ENCODE measurements around the gene BYSL.

Gene BYSL

DNA sequence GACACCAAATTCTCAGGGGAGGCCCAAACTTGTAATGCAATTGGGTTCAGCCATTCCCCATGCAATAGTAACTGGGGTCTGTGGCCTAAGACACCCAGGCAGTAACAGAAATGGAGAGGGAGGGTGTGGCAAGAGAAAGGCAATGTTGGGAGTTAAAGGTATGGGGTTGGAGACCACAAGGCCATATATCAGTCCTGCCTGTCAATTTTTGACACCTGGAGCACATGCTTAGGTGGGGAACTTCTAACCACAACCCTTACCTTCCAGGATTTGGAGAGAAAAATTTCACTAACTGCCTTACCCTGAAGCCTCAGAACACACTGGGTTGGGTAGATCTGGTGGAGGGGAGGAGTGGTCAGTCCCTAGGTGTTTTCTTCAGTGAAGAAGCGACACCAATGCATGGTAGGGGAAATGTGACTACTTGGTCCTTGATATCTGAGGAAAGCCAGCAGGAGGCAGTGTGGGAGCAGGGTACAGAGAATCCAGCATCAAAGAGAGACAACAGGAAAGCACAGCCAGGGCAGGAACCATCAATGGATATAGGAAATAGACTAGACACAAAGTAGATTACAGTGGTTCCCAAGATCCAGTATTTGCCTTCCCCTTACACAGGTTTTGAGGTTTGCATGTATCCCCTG is 19.3 kb upstream of the BYSL start:
- DNase-seq (ENCODE audit: insufficient read length, low spot score): peak; percentile 29

DNA sequence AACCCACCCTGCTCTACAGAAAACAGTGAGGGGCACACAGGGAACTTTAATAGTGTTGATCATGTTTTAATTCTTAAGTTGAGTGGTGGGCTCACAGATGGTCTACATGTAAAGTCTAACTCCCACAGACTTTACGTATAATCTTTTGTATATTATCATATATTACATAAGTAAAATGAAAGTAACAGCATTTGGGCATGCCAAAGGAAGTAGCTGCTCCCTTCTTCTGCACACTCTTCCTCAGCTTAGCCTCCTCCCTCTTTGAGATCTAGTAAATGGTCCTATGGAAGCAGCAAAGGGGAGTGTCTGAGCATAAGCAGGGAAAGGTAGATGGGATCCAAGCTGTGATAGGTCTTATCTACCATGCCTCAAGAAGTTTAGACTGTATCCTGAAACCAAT is 11.6 kb upstream of the BYSL start:
- DNase-seq (ENCODE audit: insufficient read length, low spot score) (no peak), FAIRE-seq (no peak)
- no peak for TF ChIP-seq POLR2A (IDR thresholded peaks at IDR 0.05; ENCODE audit: low read depth, low read length)
- TF ChIP-seq TAF1 (IDR thresholded peaks at IDR 0.05; ENCODE audit: low read depth, low read length): no peak
- TF ChIP-seq POLR2AphosphoS5 (IDR thresholded peaks at IDR 0.05; ENCODE audit: low read depth, low read length): no peak
- TF ChIP-seq POU2F2 (IDR thresholded peaks at IDR 0.05; ENCODE audit: low read depth, low read length): no peak
- TF ChIP-seq PAX5 (IDR thresholded peaks at IDR 0.05; ENCODE audit: insufficient read depth, low read length, severe bottlenecking): no peak
- no peak for TF ChIP-seq SPI1 (IDR thresholded peaks at IDR 0.05; ENCODE audit: low read depth, low read length)

More for the DNA sequence above, 19.3 kb upstream of the BYSL start:
- FAIRE-seq: peak; percentile 43
- no peak for TF ChIP-seq POLR2A (IDR thresholded peaks at IDR 0.05; ENCODE audit: low read depth, low read length)
- TF ChIP-seq SPI1 (IDR thresholded peaks at IDR 0.05; ENCODE audit: low read depth, low read length): no peak
- TF ChIP-seq TAF1 (IDR thresholded peaks at IDR 0.05; ENCODE audit: low read depth, low read length): no peak
- no peak for TF ChIP-seq PAX5 (IDR thresholded peaks at IDR 0.05; ENCODE audit: insufficient read depth, low read length, severe bottlenecking)
- no peak for TF ChIP-seq POLR2AphosphoS5 (IDR thresholded peaks at IDR 0.05; ENCODE audit: low read depth, low read length)
- no peak for TF ChIP-seq POU2F2 (IDR thresholded peaks at IDR 0.05; ENCODE audit: low read depth, low read length)

DNA sequence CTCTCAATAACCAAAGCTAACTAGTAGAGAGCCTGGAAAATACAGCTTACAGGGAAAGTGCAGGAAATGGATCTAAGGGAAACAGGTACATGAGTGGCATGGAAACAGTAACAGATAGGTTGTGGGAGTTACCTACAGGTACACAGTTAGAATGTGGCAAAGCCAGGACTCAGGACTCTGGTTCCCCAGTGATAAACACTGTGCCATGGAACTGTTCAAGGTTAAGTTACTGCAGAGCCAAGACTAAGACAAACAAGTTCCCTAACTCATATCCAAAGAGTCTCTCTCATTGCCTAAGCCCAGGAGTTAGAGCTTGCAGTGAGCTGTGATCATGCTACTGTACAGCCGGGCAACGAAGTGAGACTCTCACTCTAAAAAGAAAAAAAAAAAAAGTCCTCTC is 7.0 kb upstream of the BYSL start:
- TF ChIP-seq POLR2AphosphoS5 (IDR thresholded peaks at IDR 0.05; ENCODE audit: low read depth, low read length): no peak
- FAIRE-seq (no peak), DNase-seq (ENCODE audit: insufficient read length, low spot score) (no peak)

DNA sequence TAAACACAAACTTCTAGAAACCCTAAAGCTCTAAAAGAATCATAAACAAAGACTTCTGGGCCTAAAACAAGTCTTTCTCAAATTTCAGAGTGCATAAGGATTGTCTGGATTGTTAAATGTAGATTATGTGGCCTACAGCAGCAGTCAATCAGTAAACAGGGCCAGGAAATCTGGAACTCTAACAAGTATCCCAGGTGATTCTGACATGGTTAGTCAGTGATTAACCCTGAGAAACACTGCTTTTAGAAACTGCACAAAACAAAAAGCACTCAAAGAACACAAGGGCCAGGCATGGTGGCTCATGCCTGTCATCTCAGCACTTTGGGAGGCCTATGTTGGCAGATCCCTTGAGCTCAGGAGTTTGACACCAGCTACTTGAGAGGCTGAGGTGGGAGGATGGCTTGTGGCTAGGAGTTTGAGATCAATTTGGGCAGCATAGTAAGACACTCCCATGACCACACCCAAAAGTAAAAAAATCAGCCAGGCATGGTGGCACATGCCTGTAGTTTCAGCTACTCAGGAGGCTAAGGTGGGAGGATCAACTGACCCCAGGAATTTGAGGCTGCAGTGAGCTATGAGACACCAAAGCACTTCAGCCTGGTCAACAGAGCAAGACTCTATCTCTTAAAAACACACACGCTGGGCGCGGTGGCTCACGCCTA is 6.3 kb upstream of the BYSL start:
- TF ChIP-seq SPI1 (IDR thresholded peaks at IDR 0.05; ENCODE audit: low read depth, low read length): no peak
- TF ChIP-seq POLR2A (IDR thresholded peaks at IDR 0.05; ENCODE audit: low read depth, low read length): no peak
- no peak for TF ChIP-seq TAF1 (IDR thresholded peaks at IDR 0.05; ENCODE audit: low read depth, low read length)
- no peak for TF ChIP-seq PAX5 (IDR thresholded peaks at IDR 0.05; ENCODE audit: insufficient read depth, low read length, severe bottlenecking)
- TF ChIP-seq POU2F2 (IDR thresholded peaks at IDR 0.05; ENCODE audit: low read depth, low read length): no peak
- no peak for TF ChIP-seq POLR2AphosphoS5 (IDR thresholded peaks at IDR 0.05; ENCODE audit: low read depth, low read length)
- no peak for FAIRE-seq
- no peak for DNase-seq (ENCODE audit: insufficient read length, low spot score)

DNA sequence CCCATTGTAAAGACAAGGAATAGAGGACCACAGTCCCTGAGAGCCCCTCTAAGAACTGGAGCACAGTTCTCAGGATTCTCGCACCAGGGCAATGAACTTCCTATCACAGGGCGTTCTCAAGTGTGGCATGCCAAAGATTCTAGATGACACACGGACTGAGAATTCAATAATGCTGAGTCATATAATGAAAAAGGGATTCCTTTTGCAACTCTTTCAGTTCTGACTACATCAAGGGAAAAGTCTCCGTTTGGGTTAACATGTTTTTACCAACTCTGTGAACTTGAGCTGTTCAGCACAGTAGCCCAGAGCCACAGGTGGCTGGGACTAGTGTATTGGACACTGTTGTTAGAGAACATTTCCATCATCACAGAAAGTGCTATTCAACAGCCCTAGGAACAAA is 3.8 kb upstream of the BYSL start:
- no peak for FAIRE-seq
- TF ChIP-seq POLR2A (IDR thresholded peaks at IDR 0.05; ENCODE audit: low read depth, low read length): no peak
- TF ChIP-seq POU2F2 (IDR thresholded peaks at IDR 0.05; ENCODE audit: low read depth, low read length): no peak
- TF ChIP-seq PAX5 (IDR thresholded peaks at IDR 0.05; ENCODE audit: insufficient read depth, low read length, severe bottlenecking): no peak
- TF ChIP-seq TAF1 (IDR thresholded peaks at IDR 0.05; ENCODE audit: low read depth, low read length): no peak
- no peak for TF ChIP-seq POLR2AphosphoS5 (IDR thresholded peaks at IDR 0.05; ENCODE audit: low read depth, low read length)
- no peak for TF ChIP-seq SPI1 (IDR thresholded peaks at IDR 0.05; ENCODE audit: low read depth, low read length)

DNA sequence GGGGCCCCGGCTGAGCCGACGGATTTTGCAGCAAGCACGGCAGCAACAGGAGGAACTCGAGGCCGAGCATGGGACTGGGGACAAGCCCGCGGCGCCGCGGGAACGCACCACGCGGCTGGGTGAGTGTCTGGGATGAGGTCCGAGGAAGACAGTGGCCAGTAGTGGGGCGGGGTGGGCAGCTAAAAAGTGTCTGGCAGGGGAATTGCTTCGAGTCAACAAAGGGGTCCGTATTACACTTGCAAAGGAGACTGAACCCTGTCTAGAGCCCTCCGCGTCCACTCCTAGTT is 356 bp downstream of the BYSL start:
- DNase-seq (ENCODE audit: insufficient read length, low spot score) (no peak), FAIRE-seq (no peak)
- TF ChIP-seq POLR2A (IDR thresholded peaks at IDR 0.05; ENCODE audit: low read depth, low read length) (no peak), PAX5 (IDR thresholded peaks at IDR 0.05; ENCODE audit: insufficient read depth, low read length, severe bottlenecking) (no peak), SPI1 (IDR thresholded peaks at IDR 0.05; ENCODE audit: low read depth, low read length) (no peak), TAF1 (IDR thresholded peaks at IDR 0.05; ENCODE audit: low read depth, low read length) (no peak), POLR2AphosphoS5 (IDR thresholded peaks at IDR 0.05; ENCODE audit: low read depth, low read length) (no peak; the same call in 1 of the 2 replicates), POU2F2 (IDR thresholded peaks at IDR 0.05; ENCODE audit: low read depth, low read length) (no peak)

More for the DNA sequence above, 3.8 kb upstream of the BYSL start:
- no peak for DNase-seq (ENCODE audit: insufficient read length, low spot score)

DNA sequence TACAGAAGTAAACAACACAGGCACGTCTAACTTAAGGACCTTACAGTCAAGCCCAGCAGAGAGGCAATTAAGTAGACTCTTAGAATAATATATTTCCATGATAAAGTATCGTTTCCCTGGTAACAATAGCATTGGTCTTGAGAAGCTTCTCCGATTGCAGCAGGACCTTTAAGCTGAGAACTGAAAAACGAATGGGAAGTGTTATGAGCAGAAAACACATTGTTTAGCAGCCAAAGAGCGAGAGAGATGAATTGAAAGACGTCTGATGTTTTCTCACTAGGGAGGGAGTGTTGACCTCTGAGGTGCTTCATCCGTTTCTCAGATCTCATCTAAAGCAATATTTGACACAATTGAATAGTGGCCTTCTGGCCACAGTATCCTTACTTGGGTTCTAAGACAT is 855 bp downstream of the BYSL start:
- FAIRE-seq (no peak), DNase-seq (ENCODE audit: insufficient read length, low spot score) (no peak)
- no peak for TF ChIP-seq SPI1 (IDR thresholded peaks at IDR 0.05; ENCODE audit: low read depth, low read length)
- no peak for TF ChIP-seq POLR2A (IDR thresholded peaks at IDR 0.05; ENCODE audit: low read depth, low read length)
- no peak; the same call in 1 of the 2 replicates for TF ChIP-seq POLR2AphosphoS5 (IDR thresholded peaks at IDR 0.05; ENCODE audit: low read depth, low read length)
- no peak for TF ChIP-seq POU2F2 (IDR thresholded peaks at IDR 0.05; ENCODE audit: low read depth, low read length)
- TF ChIP-seq PAX5 (IDR thresholded peaks at IDR 0.05; ENCODE audit: insufficient read depth, low read length, severe bottlenecking): no peak
- TF ChIP-seq TAF1 (IDR thresholded peaks at IDR 0.05; ENCODE audit: low read depth, low read length): no peak

DNA sequence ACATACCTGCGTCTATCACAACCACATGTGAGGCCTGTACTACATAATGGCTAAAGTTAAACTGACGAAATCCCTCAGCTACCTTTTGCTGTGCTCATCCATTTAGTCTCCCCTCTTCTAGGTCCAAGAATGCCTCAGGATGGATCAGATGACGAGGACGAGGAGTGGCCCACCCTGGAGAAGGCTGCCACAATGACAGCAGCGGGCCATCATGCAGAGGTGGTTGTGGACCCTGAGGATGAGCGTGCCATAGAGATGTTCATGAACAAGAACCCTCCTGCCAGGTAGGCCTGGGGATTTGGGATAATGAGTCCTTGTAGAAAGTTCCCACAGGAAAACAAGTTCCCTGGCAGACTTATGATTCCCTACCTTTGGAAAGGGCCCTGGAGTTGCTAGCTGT is 6.0 kb downstream of the BYSL start:
- no peak for FAIRE-seq
- no peak for TF ChIP-seq POU2F2 (IDR thresholded peaks at IDR 0.05; ENCODE audit: low read depth, low read length)
- no peak for TF ChIP-seq POLR2AphosphoS5 (IDR thresholded peaks at IDR 0.05; ENCODE audit: low read depth, low read length)
- TF ChIP-seq POLR2A (IDR thresholded peaks at IDR 0.05; ENCODE audit: low read depth, low read length): no peak
- TF ChIP-seq SPI1 (IDR thresholded peaks at IDR 0.05; ENCODE audit: low read depth, low read length): no peak
- TF ChIP-seq PAX5 (IDR thresholded peaks at IDR 0.05; ENCODE audit: insufficient read depth, low read length, severe bottlenecking): no peak
- TF ChIP-seq TAF1 (IDR thresholded peaks at IDR 0.05; ENCODE audit: low read depth, low read length): no peak
- no peak for DNase-seq (ENCODE audit: insufficient read length, low spot score)

DNA sequence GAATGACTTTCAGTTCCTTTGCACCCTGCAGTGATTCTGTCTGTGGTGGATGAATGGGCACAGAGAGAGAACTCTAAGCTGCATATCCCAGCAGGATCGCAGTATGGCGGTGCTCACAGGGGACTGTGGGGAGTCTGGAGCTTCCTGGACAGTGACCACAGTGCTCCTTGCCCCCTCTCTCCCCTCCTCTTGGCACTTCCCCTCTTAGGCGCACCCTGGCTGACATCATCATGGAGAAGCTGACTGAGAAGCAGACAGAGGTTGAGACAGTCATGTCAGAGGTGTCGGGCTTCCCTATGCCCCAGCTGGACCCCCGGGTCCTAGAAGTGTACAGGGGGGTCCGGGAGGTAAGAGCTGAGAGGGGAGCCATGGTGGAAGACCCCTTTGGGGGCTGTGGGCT is 8.6 kb downstream of the BYSL start:
- FAIRE-seq (no peak), DNase-seq (ENCODE audit: insufficient read length, low spot score) (no peak)
- TF ChIP-seq TAF1 (IDR thresholded peaks at IDR 0.05; ENCODE audit: low read depth, low read length): no peak

DNA sequence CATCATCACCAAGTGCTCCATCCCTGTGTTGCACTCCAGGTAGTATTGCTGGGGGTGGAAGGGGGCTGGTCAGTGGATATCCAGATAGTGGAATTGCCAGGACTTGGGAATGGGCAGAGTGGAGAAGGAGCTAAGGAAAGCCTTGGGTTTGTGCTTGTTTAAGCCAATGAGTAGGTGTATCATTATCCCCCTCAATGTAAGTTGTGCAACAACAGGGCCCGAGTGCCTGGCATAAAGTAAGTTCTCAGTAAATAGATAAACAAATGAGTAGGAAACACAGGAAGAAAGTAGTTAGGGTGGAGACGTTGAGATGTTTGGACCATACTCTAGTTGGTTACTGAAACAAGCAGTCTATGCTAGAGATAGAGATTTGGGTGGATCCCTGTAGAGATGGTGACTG is 10.5 kb downstream of the BYSL start:
- no peak for DNase-seq (ENCODE audit: insufficient read length, low spot score)
- TF ChIP-seq POLR2AphosphoS5 (IDR thresholded peaks at IDR 0.05; ENCODE audit: low read depth, low read length) (no peak), POU2F2 (IDR thresholded peaks at IDR 0.05; ENCODE audit: low read depth, low read length) (no peak), PAX5 (IDR thresholded peaks at IDR 0.05; ENCODE audit: insufficient read depth, low read length, severe bottlenecking) (no peak), TAF1 (IDR thresholded peaks at IDR 0.05; ENCODE audit: low read depth, low read length) (no peak), SPI1 (IDR thresholded peaks at IDR 0.05; ENCODE audit: low read depth, low read length) (no peak), POLR2A (IDR thresholded peaks at IDR 0.05; ENCODE audit: low read depth, low read length) (no peak)
- no peak for FAIRE-seq

All from GM12891 (cell line).